Right atrium auricular region (tissue), 2 donors: ENCODE data around the gene SYS1. TPM values are rescaled to one million over a fixed set of nuclear protein-coding genes. Genes with fewer than 3 reads are reported as not detected.

Source experiments
- DNase-seq: peaks from one replicate; pipeline ENCODE4 v3.0.0-alpha.2; 2019; ENCODE audit warnings: low spot score
- H3K27ac ChIP-seq, 2 donors: fragments of 200-600 bp; sonication (generic); 1 replicate in 1 of 2; 2 replicates in 1 of 2; pipeline ENCODE4 v1.5.1; 2016 to 2019
- H3K27me3 ChIP-seq, 2 donors: fragments of 200-600 bp; sonication (generic); one replicate each; pipeline versions ENCODE4 v1.5.1 to v1.6.0; 2017 to 2019
- H3K36me3 ChIP-seq: fragments of 200-600 bp; sonication (generic); one replicate; pipeline ENCODE4 v1.5.1; 2016
- H3K4me1 ChIP-seq, 2 donors: fragments of 200-600 bp; sonication (generic); one replicate each; pipeline versions ENCODE4 v1.5.1 to v1.6.0; 2017 to 2019
- H3K4me3 ChIP-seq, 2 donors: fragments of 200-600 bp; sonication (generic); 1 replicate in 1 of 2; 2 replicates in 1 of 2; pipeline ENCODE4 v1.5.1; 2017 to 2019; ENCODE audit warnings: mild to moderate bottlenecking in 1 of 2, moderate library complexity in 1 of 2
- H3K9me3 ChIP-seq, 2 donors: fragments of 200-600 bp; sonication (generic); one replicate each; pipeline ENCODE4 v1.5.1; 2019
- CTCF ChIP-seq, 2 donors: fragments of 200-600 bp; sonication (generic); IDR thresholded peaks; one replicate each; pipeline ENCODE4 v1.5.1; 2019; ENCODE audit warnings: antibody characterized with exemption in 2 of 2
- total RNA-seq, 2 donors: library from RNA; depleted of rRNA; stranded (reverse); fragments of >200 nt; gene quantifications; one replicate each; pipeline ENCODE4 v1.1.0, GENCODE V29; 2016

Gene SYS1
- total RNA-seq, 2 donors from 2014 or later = 31.7 to 41.9 TPM

- Histone ChIP-seq H3K36me3 (peaks cover 22% of the 10 kb centered on the region), H3K4me3 (no peak overlapping the region), H3K4me1 (peaks cover 5 to 99% of the 10 kb centered on the region in 2 donors), H3K9me3 (no peaks in the 10 kb centered on the region), H3K27ac (peak overlapping the region; percentile 96 to 97), H3K27me3 (no peaks in the 10 kb centered on the region)
- TF ChIP-seq CTCF (IDR thresholded peaks at IDR 0.05) = no peak
- no peak for DNase-seq
Observed at GRCh38 chr20:45340951-45341350, 22.0 kb upstream of the SYS1 start.

GRCh38 chr20:45341579-45341938, 21.4 kb upstream of the SYS1 start:
- peaks cover 21% of the 10 kb centered on the region for H3K36me3 ChIP-seq
- DNase-seq = no peak
- H3K27me3 ChIP-seq = no peaks in the 10 kb centered on the region
- peak overlapping the region; percentile 96 to 97 for H3K27ac ChIP-seq
- TF ChIP-seq CTCF (IDR thresholded peaks at IDR 0.05) = no peak
- peak overlapping the region; percentile 9 to 26 for H3K4me3 ChIP-seq
- peaks cover 5 to 100% of the 10 kb centered on the region in 2 donors for H3K4me1 ChIP-seq
- H3K9me3 ChIP-seq = no peaks in the 10 kb centered on the region

- peak; percentile 84 for DNase-seq
- TF ChIP-seq CTCF (IDR thresholded peaks at IDR 0.05) = no peak
- Histone ChIP-seq H3K9me3 (no peaks in the 10 kb centered on the region), H3K36me3 (peaks cover 21% of the 10 kb centered on the region), H3K27ac (peak overlapping the region; percentile 96 to 97), H3K4me3 (peak overlapping the region; percentile 9 to 26), H3K27me3 (no peaks in the 10 kb centered on the region), H3K4me1 (peaks cover 5 to 100% of the 10 kb centered on the region in 2 donors)
Observed at GRCh38 chr20:45341939-45342854, 20.8 kb upstream of the SYS1 start.

- no peak overlapping the region for H3K4me3 ChIP-seq
- H3K9me3 ChIP-seq = no peaks in the 10 kb centered on the region
Observed at GRCh38 chr20:45342855-45343531, 20.0 kb upstream of the SYS1 start.

More at GRCh38 chr20:45342855-45343531, 20.0 kb upstream of the SYS1 start:
- no peak for DNase-seq
- TF ChIP-seq CTCF (IDR thresholded peaks at IDR 0.05) = no peak
- peaks cover 21% of the 10 kb centered on the region for H3K36me3 ChIP-seq
- H3K27ac ChIP-seq = peak overlapping the region; percentile 96 to 97
- H3K27me3 ChIP-seq = no peaks in the 10 kb centered on the region
- peaks cover 5 to 98% of the 10 kb centered on the region in 2 donors for H3K4me1 ChIP-seq
